Measurements from ENCODE around the gene JAM2.

JAM2 gene

DNA sequence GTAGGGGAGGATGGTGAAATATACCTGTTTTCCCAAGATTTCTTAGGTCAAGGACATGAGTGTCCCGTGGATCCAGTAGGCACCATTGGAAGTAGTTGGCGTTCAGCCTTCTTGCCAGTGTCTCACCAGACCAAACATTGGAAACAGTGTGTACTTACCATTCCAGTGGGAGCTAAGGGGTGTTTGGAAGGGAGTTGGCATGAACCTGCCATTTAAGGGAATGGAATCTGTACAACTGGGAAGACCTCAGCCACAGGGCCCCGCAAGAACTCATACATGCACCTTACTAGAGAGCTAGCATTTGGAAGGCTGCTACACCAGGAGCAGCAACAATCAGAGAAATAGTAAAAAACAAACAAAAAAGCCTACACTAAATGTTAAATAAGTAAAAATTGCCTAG, 82.9 kb downstream of the JAM2 start:
- Histone ChIP-seq H3K36me3 (peaks cover 48 to 82% (median 70%) of the 10 kb centered on the region in 11 experiments), H3K9ac (no peak overlapping the region)
- no peak for TF ChIP-seq Cebpa-rat (IDR thresholded peaks at IDR 0.05)

GRCh38 chr21:25722631-25723030, 83.6 kb downstream of the JAM2 start:
- H3K4me3 ChIP-seq = no peak overlapping the region
- no peaks in the 10 kb centered on the region for H3K27me3 ChIP-seq
- H3K36me3 ChIP-seq = peaks cover 54 to 83% (median 75%) of the 10 kb centered on the region in 11 experiments
- TF ChIP-seq Cebpa-rat (IDR thresholded peaks at IDR 0.05) = no peak
- no peaks in the 10 kb centered on the region for H3K9me3 ChIP-seq (replicated peaks in 1 of 11)
- peak overlapping the region in 5 of 11 experiments; percentile 29 to 69 (median 44); a peak in 10 of 22 replicates for H3K4me2 ChIP-seq
- H3K27ac ChIP-seq = no peak overlapping the region
- H3K9ac ChIP-seq = 0 out of 22 replicates have a peak overlapping the region, but pooled peaks of 1 of the 11 experiments have one; percentile 4
- H4K20me1 ChIP-seq = peaks cover 0 to 25% (median 14%) of the 10 kb centered on the region in 11 experiments; a peak in 9 of 22 replicates
- peaks cover 5 to 35% (median 14%) of the 10 kb centered on the region in 10 experiments; a peak in 17 of 20 replicates for H3K4me1 ChIP-seq

More for the DNA sequence above, 82.9 kb downstream of the JAM2 start:
- H4K20me1 ChIP-seq = peaks cover 0 to 24% (median 14%) of the 10 kb centered on the region in 11 experiments; a peak in 9 of 22 replicates
- no peak overlapping the region for H3K4me3 ChIP-seq
- H3K4me2 ChIP-seq = 0 out of 22 replicates have a peak overlapping the region, but pooled peaks of 2 of the 11 experiments have one; percentile 29 to 69
- H3K27ac ChIP-seq = no peak overlapping the region
- H3K4me1 ChIP-seq = peaks cover 6 to 38% (median 16%) of the 10 kb centered on the region in 10 experiments; a peak in 17 of 20 replicates
- H3K9me3 ChIP-seq (replicated peaks in 1 of 11) = no peaks in the 10 kb centered on the region
- H3K27me3 ChIP-seq = no peaks in the 10 kb centered on the region

GRCh38 chr21:25732091-25732760, 93.2 kb downstream of the JAM2 start:
- peak overlapping the region in 2 of 11 experiments; percentile 36 to 99; a peak in 5 of 22 replicates for H3K9ac ChIP-seq
- no peak for TF ChIP-seq Cebpa-rat (IDR thresholded peaks at IDR 0.05)
- H3K4me2 ChIP-seq = peak overlapping the region in 10 of 11 experiments; percentile 12 to 94 (median 79); a peak in 15 of 22 replicates
- no peak overlapping the region for H3K27ac ChIP-seq
- peaks cover 15 to 56% (median 42%) of the 10 kb centered on the region in 11 experiments; a peak in 17 of 22 replicates for H4K20me1 ChIP-seq
- H3K4me3 ChIP-seq = no peak overlapping the region
- H3K27me3 ChIP-seq = no peaks in the 10 kb centered on the region
- peaks cover 20 to 38% (median 29%) of the 10 kb centered on the region in 10 experiments for H3K4me1 ChIP-seq
- H3K36me3 ChIP-seq = peaks cover 36 to 58% (median 52%) of the 10 kb centered on the region in 11 experiments
- H3K9me3 ChIP-seq (replicated peaks in 1 of 11) = no peaks in the 10 kb centered on the region

- peak overlapping the region; percentile 77 to 96 (median 82) for H3K4me2 ChIP-seq
- peak overlapping the region; percentile 99 to 100 (median 100) for H3K9ac ChIP-seq
- H4K20me1 ChIP-seq = peaks cover 21 to 53% (median 42%) of the 10 kb centered on the region in 11 experiments; a peak in 17 of 22 replicates
- peaks cover 33 to 50% (median 40%) of the 10 kb centered on the region in 10 experiments for H3K4me1 ChIP-seq
- peaks cover 17 to 41% (median 34%) of the 10 kb centered on the region in 11 experiments; a peak in 21 of 22 replicates for H3K36me3 ChIP-seq
- H3K9me3 ChIP-seq (replicated peaks in 1 of 11) = no peaks in the 10 kb centered on the region
- TF ChIP-seq Cebpa-rat (IDR thresholded peaks at IDR 0.05) = no peak
- H3K4me3 ChIP-seq = peak overlapping the region; percentile 80 to 96 (median 89)
- no peaks in the 10 kb centered on the region for H3K27me3 ChIP-seq
- H3K27ac ChIP-seq = peak overlapping the region; percentile 99 to 100 (median 100)
Observed at GRCh38 chr21:25733859-25734653, 95.0 kb downstream of the JAM2 start.

DNA sequence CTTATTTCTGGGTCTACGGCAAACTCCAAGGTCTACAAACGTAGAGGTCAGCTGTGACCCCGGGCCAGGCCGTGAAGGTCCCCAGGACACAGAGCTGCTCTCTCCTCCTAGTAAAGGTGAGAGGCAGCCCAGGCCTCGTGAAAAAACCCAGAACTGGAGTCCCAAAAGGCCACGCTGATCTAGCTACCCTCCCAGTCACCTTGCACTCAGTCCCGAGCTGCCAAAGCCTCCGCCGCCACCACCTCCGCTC, 95.5 kb downstream of the JAM2 start:
- Histone ChIP-seq H3K4me3 (peak overlapping the region; percentile 80 to 96 (median 89)), H3K9ac (peak overlapping the region; percentile 99 to 100 (median 100)), H3K27me3 (no peaks in the 10 kb centered on the region), H4K20me1 (peaks cover 26 to 56% (median 43%) of the 10 kb centered on the region in 11 experiments; a peak in 17 of 22 replicates), H3K9me3 (replicated peaks in 1 of 11) (no peaks in the 10 kb centered on the region), H3K36me3 (peaks cover 17 to 41% (median 30%) of the 10 kb centered on the region in 11 experiments; a peak in 21 of 22 replicates), H3K27ac (peak overlapping the region; percentile 99 to 100 (median 100)), H3K4me1 (peaks cover 34 to 52% (median 40%) of the 10 kb centered on the region in 10 experiments), H3K4me2 (peak overlapping the region; percentile 77 to 96 (median 82))
- TF ChIP-seq Cebpa-rat (IDR thresholded peaks at IDR 0.05) = no peak

- peak within 1 kb of the TSS; percentile 80 to 96 (median 89) for H3K4me3 ChIP-seq
- no peaks in the 10 kb centered on the region for H3K27me3 ChIP-seq
- peaks cover 14 to 41% (median 29%) of the 10 kb centered on the region in 11 experiments; a peak in 21 of 22 replicates for H3K36me3 ChIP-seq
- TF ChIP-seq Cebpa-rat (IDR thresholded peaks at IDR 0.05) = no peak
- H3K4me1 ChIP-seq = peaks cover 34 to 52% (median 40%) of the 10 kb centered on the region in 10 experiments
- H3K9me3 ChIP-seq (replicated peaks in 1 of 11) = no peaks in the 10 kb centered on the region
- H3K9ac ChIP-seq = peak within 1 kb of the TSS; percentile 99 to 100 (median 100)
- peak within 1 kb of the TSS; percentile 99 to 100 (median 100) for H3K27ac ChIP-seq
- H3K4me2 ChIP-seq = peak within 1 kb of the TSS; percentile 79 to 96 (median 90)
- H4K20me1 ChIP-seq = peaks cover 26 to 56% (median 38%) of the 10 kb centered on the region in 11 experiments; a peak in 17 of 22 replicates
Observed at GRCh38 chr21:25734904-25735645, 96.0 kb downstream of the JAM2 start, which contains the start of the genes ATP5PF and GABPA. TSS of gene ATP5PF (minus strand) at chr21:25734904. CDS start at chr21:25729794, 5,110 bp downstream. TSS of gene GABPA (plus strand) at chr21:25734972. CDS start at chr21:25741599, 6,627 bp downstream.

DNA sequence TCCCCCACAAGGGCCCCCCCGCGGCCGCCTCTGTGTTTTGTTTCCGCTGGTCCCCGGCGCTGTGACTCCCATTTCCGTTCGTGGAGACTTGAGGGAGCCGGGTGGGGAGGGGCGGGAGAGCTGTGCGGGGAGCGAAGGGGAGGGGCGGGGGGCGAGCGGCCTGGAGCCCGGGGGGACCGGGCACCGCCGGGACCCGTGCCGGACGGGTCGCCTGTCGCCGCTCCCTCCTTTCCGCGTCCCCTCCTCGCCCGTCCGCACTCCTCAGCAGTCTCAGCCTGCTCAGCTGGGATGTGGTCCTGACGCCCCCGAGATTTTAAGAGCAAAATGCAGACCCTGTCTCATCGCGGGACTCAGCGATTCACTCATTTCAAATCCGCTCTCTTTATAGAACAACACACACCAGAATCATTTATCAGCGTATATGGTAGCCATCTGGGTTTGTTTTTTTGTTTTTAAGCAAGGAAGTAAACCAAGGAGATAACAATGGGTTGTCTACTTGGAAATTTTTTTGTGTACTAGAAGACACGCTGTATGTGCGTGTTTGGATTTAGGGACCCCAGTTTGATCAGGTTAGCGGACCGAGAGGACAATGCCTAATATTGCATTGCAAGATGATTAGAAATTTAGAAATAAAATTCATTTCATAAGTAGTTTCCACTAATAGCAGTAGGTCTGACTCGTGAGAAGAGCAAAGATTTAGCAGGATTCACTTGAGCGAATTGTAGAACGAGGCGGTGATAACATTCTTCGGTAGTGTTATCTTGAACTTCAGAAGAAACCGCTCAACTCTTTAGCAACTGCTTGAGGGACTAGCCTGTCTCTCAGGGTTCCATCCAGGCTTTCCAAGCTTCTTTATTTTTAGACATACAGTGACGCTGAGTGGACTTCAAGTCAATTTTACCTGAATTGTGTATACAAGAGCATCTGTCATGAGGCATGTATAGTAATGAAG, 96.9 kb downstream of the JAM2 start:
- Histone ChIP-seq H3K36me3 (peaks cover 11 to 35% (median 24%) of the 10 kb centered on the region in 11 experiments; a peak in 20 of 22 replicates), H3K4me3 (peak overlapping the region; percentile 80 to 96 (median 89)), H3K27ac (peak overlapping the region; percentile 99 to 100 (median 100)), H4K20me1 (peaks cover 23 to 53% (median 34%) of the 10 kb centered on the region in 11 experiments; a peak in 17 of 22 replicates), H3K9ac (peak overlapping the region; percentile 99 to 100 (median 100)), H3K27me3 (no peaks in the 10 kb centered on the region), H3K9me3 (replicated peaks in 1 of 11) (no peaks in the 10 kb centered on the region), H3K4me2 (peak overlapping the region; percentile 72 to 93 (median 88)), H3K4me1 (peaks cover 34 to 52% (median 40%) of the 10 kb centered on the region in 10 experiments)
- no peak for TF ChIP-seq Cebpa-rat (IDR thresholded peaks at IDR 0.05)
